ENCODE results near the gene CENPP. TPM values are rescaled to one million over a fixed set of nuclear protein-coding genes. Genes with fewer than 3 reads are reported as not detected.
"Not testable (repeated sequence)": the region's sequence is repeated elsewhere in the genome, so short reads cannot be mapped to it uniquely, and the experiment has no call there.

The CENPP gene
- total RNA-seq, 2 donors from 2014 or later = 1.7 to 2.4 TPM

DNA sequence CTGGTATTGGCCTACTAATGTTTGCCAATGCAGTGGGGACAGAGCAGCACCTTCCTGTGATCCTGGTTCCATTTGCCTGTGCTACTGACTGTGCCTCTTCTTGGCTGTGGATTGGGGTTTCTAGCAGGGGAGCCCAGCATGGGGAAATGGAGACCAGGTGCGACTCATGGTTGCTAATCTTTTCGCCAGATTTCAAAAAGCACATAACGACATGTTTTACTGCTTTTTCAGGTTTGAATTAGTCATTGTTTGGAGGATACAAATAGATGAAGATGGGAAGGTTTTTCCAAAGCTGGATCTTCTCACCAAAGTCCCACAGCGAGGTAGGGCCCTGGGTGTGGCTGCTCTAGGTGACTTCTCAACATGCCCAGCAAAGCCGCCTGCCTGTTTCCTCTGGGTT is 286.5 kb downstream of the CENPP start:
- DNase-seq (no peak), ATAC-seq (no peak)
- intact Hi-C loops (cut with DNase I, micrococcal nuclease) = no loop called here

GRCh38 chr9:92612816-92613215 is 287.1 kb downstream of the CENPP start:
- no peak for ATAC-seq
- DNase-seq = no peak
- intact Hi-C loops (cut with DNase I, micrococcal nuclease) = no loop called here

- intact Hi-C loops (cut with DNase I, micrococcal nuclease) = no loop called here
- no peak for DNase-seq
- ATAC-seq = no peak
Observed at GRCh38 chr9:92613268-92614122, 287.7 kb downstream of the CENPP start.

- intact Hi-C loops (cut with DNase I, micrococcal nuclease) = no loop called here
- DNase-seq (no peak), ATAC-seq (no peak)
Observed at GRCh38 chr9:92614123-92614510, 288.4 kb downstream of the CENPP start.

DNA sequence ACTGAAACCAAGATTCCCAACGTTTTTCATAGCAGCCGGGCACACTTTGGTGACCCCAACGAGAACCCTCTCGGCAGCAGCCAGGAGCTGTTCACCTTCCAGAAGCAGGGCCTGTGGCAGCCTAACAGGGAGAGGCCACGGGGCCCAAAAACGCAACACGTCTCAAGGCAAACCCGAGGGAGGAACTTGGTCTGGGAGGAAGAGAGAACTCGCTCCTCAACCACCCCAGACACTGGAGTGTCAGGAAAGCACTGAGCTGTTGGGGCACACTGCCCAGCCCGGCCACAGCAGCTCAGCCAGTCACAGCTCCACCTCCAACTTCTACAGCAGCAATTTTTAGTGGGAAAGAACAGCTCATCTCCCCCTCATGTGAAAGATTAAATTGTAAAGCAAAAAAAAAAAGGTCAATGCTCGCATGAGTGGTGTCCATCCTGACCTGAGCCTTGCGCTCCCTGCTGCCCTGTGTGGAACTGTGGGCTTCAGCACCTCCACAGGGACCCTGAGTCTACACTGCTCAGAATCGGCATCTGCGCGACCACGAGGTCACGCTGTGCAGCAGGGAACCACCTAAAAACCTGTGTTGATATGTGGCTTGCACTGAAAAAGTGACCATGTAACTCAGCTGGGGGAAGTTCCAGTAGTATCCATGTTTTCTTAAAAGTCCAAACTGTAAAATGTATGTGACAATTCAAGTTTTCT is 289.2 kb downstream of the CENPP start:
- ATAC-seq (no peak), DNase-seq (no peak)
- intact Hi-C loops (cut with DNase I, micrococcal nuclease) = no loop called here

- intact Hi-C loops (cut with DNase I, micrococcal nuclease) = no loop called here
Observed at GRCh38 chr9:92615790-92616189, 290.0 kb downstream of the CENPP start.

DNA sequence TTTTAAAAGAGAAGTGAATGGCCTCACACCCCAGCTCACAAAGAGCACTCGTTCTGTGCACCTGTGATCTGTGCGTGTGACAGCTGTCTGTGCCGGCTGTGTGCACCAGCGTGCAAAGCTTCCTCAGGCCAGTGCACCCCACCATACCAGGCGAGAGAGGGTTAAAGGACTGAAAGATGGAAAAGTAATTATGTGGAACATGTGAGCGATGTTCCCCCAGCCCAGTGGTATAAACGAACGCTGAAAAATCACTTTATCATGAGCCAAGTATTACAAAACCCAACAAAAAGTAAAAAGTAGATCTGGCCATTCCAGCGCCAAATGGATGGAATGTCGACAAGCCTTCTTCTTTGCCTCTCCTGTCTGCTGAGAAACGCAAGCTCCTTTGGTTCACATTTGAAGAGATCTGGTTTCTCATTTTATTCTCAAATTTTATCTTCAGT is 290.5 kb downstream of the CENPP start:
- intact Hi-C loops (cut with DNase I, micrococcal nuclease) = no loop called here
- ATAC-seq (no peak), DNase-seq (no peak)

More at GRCh38 chr9:92615790-92616189, 290.0 kb downstream of the CENPP start:
- no peak for DNase-seq
- no peak for ATAC-seq

DNA sequence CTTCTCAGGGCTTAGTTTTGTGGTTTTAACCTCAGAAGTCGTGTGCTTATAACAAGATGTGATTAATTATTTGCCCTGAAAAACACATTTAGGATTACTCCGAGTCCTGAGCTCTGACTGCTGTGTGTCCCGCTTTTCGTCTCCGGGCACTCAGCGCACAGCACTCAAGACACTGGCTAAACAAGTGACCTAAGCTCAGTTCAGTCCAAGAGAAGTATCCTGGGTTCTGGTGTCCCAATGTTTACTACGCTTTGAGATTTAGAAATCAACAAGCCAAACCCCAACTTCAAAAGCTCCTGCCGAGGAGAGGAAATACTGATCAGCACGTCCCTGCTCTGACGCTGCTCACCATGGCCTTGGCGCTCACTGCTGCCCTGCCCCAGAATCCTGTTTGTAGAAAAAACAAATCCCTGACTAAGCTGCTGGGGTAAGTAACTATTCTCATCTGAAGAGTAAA is 290.9 kb downstream of the CENPP start:
- intact Hi-C loops (cut with DNase I, micrococcal nuclease) = no loop called here
- no peak for ATAC-seq
- no peak for DNase-seq

GRCh38 chr9:92617195-92617813 is 291.6 kb downstream of the CENPP start:
- ATAC-seq = no peak
- peak in 1 of 2 donors; percentile 16 for DNase-seq
- intact Hi-C loops (cut with DNase I, micrococcal nuclease) = no loop called here

DNA sequence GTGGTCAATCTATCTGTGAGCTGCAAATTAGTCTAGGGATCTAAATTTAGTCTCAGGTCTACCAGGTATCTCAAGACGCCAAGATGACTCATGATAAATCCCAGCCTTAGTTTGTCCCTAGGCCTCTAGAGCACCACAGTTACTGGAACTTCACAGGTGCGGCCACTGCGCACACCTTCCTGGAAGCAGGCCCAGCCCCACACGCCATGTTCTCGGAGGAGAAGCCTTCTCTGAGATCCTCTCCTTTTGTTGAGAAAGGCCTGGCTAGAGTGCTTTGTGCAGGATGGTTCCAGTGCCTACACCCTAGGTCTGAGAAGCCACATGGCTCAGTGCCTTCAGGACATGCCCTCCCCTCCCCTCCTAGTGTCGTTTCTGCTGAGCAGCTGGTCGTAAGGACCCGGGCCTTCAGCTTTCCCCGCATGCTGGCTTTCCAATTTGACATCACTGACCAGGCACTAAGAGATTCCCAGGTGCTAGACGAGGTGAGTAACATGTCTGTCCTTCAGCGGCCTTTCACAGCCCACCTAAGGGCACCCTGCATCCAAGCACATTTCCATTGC is 292.3 kb downstream of the CENPP start:
- ATAC-seq (no peak), DNase-seq (peak in 1 of 2 donors; percentile 18)
- intact Hi-C loops (cut with DNase I, micrococcal nuclease) = no loop called here

- intact Hi-C loops (cut with DNase I, micrococcal nuclease) = no loop called here
- no peak for ATAC-seq
- DNase-seq = no peak
Observed at GRCh38 chr9:92618633-92619225, 293.0 kb downstream of the CENPP start.

DNA sequence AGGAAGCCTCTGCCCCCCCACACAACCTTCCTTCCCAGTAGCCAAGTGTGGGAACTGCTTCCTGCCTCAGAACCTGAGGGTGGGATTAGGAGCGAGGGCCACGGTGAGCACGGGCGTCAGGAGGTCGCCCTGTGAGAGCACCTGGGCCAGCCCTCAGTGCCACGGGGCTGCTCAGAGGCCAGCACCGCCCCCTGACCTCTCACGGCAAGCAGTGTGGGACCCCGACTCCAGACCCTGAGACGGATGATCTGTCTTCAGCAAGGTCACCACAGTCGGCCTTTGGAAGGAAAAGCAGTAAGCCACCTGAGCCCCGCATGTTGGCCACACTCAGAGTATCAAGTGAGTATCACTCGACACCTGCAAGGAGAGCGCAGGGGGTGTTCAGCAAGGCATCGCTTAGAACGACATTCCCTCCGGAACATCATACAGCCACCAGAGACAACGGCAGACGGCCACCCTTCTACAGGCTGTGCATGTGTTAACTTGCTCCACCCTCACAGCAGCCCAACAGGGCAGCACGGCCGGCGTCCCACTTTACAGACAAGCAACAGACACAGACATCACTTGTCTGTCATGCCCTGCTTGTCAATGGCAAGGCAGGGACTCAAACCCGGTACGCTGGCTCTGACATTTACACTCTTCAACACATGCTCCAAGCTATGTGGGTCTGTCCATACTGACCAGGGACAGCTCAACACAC is 294.0 kb downstream of the CENPP start:
- peak in 1 of 2 donors; percentile 21 for DNase-seq
- intact Hi-C loops (cut with DNase I, micrococcal nuclease) = no loop called here
- no peak for ATAC-seq

DNA sequence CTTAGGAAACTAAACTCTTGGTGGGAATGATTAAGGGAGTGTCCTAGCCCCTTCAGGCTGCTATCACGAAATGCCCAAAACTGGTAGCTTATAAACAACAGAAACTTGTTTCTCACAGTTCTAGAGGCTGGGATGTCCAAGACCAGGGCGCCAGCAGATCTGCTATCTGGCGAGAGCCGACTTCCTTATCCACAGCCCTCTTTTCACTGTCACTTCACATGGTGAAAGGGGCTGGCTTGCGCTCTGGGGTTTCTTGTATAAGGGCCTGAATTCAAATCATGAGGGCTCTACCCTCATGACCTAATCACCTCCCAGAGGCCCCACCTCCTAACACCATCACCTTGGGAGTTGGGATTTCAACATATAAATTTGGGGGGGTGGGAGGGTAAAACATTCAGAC is 295.1 kb downstream of the CENPP start:
- DNase-seq = no peak
- intact Hi-C loops (cut with DNase I, micrococcal nuclease) = no loop called here
- no peak for ATAC-seq

- ATAC-seq; intact Hi-C loops (cut with DNase I, micrococcal nuclease): not testable (repeated sequence)
Observed at GRCh38 chr9:92623936-92624335, 298.2 kb downstream of the CENPP start.

DNA sequence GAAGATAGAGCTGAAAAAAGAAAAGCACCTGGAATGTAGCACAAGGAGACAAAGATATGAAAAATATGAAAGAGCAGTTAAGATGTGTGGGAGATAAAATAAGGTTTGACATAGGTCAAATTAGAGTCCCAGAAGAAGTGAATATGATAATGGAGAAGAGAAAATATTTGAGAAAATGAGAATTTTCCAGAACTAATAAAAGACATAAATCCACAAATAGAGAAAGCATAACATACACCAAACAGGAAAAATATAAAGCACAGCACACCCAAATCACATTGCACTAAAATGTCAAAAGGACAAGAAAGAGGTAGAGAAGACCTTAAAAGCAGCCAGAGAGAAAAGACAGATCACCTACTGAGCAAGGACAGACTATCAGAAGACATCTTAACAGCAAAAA is 300.7 kb downstream of the CENPP start:
- intact Hi-C loops (cut with DNase I, micrococcal nuclease) = no loop called here
- DNase-seq = no peak
- no peak for ATAC-seq

More at GRCh38 chr9:92623936-92624335, 298.2 kb downstream of the CENPP start:
- not testable (repeated sequence) for DNase-seq

DNA sequence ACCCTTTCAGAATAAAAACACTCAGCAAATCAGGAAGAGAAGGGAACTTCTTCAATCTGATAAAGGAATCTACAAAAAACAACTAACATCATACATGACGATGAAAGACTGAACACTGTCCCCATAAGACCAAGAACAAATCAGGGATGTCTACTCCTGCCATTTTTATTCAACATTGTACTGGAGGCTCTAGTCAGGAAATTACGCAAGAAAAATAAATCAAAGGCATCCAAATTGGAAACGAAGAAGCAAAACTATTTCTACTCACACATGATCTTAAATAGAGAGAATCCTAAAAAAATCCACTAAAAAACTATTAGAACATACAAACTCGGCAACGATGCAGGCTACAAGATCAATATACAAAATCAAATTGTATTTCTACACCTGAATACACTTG is 301.9 kb downstream of the CENPP start:
- ATAC-seq (no peak), DNase-seq (no peak)
- intact Hi-C loops (cut with DNase I, micrococcal nuclease) = no loop called here

- DNase-seq = peak in 1 of 2 donors; percentile 10
- no peak for ATAC-seq
- intact Hi-C loops (cut with DNase I, micrococcal nuclease) = loop anchor here in 1 of 2 donors (5.0 kb wide), 1 partner anchor 289 kb away; no protein-coding TSS in a partner anchor
Observed at GRCh38 chr9:92631452-92632343, 305.9 kb downstream of the CENPP start.

Data from left colon (tissue), 2 donors.